ENCODE data around the gene ZBTB40. TPM values are rescaled to one million over a fixed set of nuclear protein-coding genes. Genes with fewer than 3 reads are reported as not detected.

The ZBTB40 gene
- total RNA-seq, 6 experiments from 2014 or later: 6.2 to 7.6 (median 7.0) TPM

DNA sequence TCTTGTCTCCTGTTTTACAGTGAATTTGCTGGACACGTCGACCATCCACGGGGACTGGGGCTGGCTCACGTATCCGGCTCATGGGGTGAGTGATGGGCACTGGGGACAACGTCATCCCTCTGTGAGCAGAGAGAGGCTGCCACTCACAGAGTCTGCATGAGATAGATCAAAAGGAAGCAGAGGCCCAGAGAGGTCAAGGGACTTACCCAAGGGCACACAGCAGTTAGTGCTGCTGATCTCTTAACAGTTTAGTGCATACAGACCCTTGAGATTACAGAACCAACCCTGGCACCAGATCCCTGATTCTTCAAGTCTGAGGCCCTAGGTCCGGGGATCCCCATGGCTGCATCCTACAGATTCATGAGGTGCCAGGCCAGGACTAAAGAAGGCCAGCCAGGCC, 117.6 kb downstream of the ZBTB40 start:
- ATAC-seq (no peak), DNase-seq (no peak)

DNA sequence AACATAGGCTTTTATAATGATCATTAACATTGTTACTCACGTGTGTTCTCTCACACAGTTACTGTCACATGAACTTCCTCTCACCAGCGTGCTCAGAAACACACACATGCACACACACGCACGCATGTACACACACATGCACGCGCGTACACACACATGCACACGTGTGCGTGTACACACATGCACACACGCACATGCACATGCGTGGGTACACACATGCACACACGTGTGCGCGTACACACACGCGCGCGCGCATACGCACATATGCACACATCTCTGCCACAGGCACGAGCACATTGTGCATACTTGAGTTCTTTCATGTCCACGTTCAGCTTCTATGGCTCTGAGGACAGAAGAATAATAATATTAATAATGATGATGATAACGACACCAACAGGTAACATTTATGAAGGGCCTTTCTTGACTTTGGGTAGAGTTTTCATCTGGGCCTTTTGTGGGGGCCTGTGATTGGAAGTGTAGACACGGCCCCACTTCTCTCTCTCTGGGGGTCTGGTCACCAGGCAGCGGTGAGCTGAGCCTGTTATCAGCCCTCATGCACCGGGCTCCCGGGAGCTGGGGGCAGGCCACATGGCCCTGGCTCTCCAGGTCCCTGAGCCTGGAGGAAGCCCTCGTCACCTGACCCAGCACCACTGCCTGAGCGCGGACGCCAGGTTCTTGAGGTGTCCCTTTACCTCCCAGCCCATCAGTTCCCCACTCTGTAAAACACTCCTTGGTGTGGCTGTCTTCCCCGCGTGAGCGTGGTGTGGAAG, 118.7 kb downstream of the ZBTB40 start:
- H3K36me3 ChIP-seq: no peaks in the 10 kb centered on the region
- no peaks in the 10 kb centered on the region for H3K9me3 ChIP-seq
- ATAC-seq (no peak), DNase-seq (no peak)
- WGBS (ENCODE audit: insufficient coverage, low coverage, low lambda C conversion rate, missing lambda C conversion rate): 87% methylated on average over 25 of the region's 34 CpGs
- H3K27ac ChIP-seq: no peak overlapping the region
- H3K4me3 ChIP-seq: no peak overlapping the region
- H3K4me1 ChIP-seq: no peaks in the 10 kb centered on the region
- TF ChIP-seq POLR2A (IDR thresholded peaks at IDR 0.05): no peak
- TF ChIP-seq, protein P1, sequence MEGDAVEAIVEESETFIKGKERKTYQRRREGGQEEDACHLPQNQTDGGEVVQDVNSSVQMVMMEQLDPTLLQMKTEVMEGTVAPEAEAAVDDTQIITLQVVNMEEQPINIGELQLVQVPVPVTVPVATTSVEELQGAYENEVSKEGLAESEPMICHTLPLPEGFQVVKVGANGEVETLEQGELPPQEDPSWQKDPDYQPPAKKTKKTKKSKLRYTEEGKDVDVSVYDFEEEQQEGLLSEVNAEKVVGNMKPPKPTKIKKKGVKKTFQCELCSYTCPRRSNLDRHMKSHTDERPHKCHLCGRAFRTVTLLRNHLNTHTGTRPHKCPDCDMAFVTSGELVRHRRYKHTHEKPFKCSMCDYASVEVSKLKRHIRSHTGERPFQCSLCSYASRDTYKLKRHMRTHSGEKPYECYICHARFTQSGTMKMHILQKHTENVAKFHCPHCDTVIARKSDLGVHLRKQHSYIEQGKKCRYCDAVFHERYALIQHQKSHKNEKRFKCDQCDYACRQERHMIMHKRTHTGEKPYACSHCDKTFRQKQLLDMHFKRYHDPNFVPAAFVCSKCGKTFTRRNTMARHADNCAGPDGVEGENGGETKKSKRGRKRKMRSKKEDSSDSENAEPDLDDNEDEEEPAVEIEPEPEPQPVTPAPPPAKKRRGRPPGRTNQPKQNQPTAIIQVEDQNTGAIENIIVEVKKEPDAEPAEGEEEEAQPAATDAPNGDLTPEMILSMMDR (IDR thresholded peaks at IDR 0.05): no peak
- no peaks in the 10 kb centered on the region for H3K27me3 ChIP-seq
- intact Hi-C loops (cut with DNase I): no loop called here

More for the DNA sequence above, 117.6 kb downstream of the ZBTB40 start:
- no CpG with 5 or more reads among the region's 7 CpGs for WGBS (ENCODE audit: insufficient coverage, low coverage, low lambda C conversion rate, missing lambda C conversion rate)
- Histone ChIP-seq H3K4me3 (no peak overlapping the region), H3K9me3 (no peaks in the 10 kb centered on the region), H3K27me3 (no peaks in the 10 kb centered on the region), H3K4me1 (no peaks in the 10 kb centered on the region), H3K27ac (no peak overlapping the region), H3K36me3 (no peaks in the 10 kb centered on the region)
- intact Hi-C loops (cut with DNase I): no loop called here
- TF ChIP-seq, protein P1 (IDR thresholded peaks at IDR 0.05): no peak
- TF ChIP-seq POLR2A (IDR thresholded peaks at IDR 0.05): no peak

DNA sequence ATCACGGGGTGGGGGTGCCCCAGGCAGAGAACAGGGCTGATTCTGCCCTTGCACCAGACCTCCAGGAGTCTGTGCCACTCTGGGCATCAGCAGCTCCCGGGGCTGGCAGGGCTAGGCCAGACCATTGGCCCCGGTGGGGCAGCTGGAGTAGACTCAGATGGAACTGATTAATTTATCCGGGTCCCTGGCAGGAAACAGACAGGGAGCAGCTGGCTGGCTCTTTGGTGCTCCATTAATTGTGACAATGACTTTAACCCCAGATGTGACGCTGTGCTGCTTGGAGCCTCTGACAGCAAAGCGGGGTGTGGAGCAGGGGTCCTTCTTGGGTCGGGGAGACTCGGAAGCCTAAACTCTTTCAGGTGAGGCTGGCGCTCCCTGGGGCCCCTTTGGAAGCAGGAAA, 121.2 kb downstream of the ZBTB40 start:
- H3K27me3 ChIP-seq: no peaks in the 10 kb centered on the region
- no peak for DNase-seq
- WGBS (ENCODE audit: insufficient coverage, low coverage, low lambda C conversion rate, missing lambda C conversion rate): 46% methylated on average over 4 of the region's 9 CpGs
- H3K27ac ChIP-seq: no peak overlapping the region
- H3K4me1 ChIP-seq: no peaks in the 10 kb centered on the region
- H3K4me3 ChIP-seq: no peak overlapping the region
- H3K9me3 ChIP-seq: no peaks in the 10 kb centered on the region
- TF ChIP-seq POLR2A (IDR thresholded peaks at IDR 0.05): no peak
- TF ChIP-seq, protein P1 (IDR thresholded peaks at IDR 0.05): no peak
- no peak for ATAC-seq
- intact Hi-C loops (cut with DNase I): no loop called here
- H3K36me3 ChIP-seq: no peaks in the 10 kb centered on the region

DNA sequence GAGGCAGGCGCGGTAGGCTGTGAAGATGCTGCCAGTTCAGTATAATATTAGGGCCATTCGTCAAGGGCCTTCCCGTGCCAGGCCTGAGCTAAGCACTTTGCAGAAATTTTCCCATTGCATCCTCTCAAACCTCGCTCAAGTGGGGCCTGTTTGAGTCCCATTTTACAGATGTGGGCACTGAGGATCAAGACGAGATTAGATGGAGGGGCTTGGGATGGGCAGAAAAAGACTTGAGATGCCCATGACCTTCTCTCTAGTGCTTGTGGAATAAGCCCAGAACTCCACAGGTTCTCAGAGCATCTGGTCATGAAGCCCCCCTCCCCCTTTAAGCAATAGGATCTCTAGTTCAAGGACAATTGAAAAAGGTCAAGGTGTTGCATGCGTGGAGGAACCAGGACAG, 121.6 kb downstream of the ZBTB40 start:
- no peaks in the 10 kb centered on the region for H3K27me3 ChIP-seq
- no peak overlapping the region for H3K4me3 ChIP-seq
- H3K4me1 ChIP-seq: no peaks in the 10 kb centered on the region
- no CpG with 5 or more reads among the region's 7 CpGs for WGBS (ENCODE audit: insufficient coverage, low coverage, low lambda C conversion rate, missing lambda C conversion rate)
- ATAC-seq: no peak
- no peak for TF ChIP-seq POLR2A (IDR thresholded peaks at IDR 0.05)
- TF ChIP-seq, protein P1 (IDR thresholded peaks at IDR 0.05): no peak
- H3K27ac ChIP-seq: no peak overlapping the region
- no peaks in the 10 kb centered on the region for H3K9me3 ChIP-seq
- DNase-seq: no peak
- H3K36me3 ChIP-seq: no peaks in the 10 kb centered on the region
- intact Hi-C loops (cut with DNase I): no loop called here
